ENCODE results near the gene NFYC.

DNA sequence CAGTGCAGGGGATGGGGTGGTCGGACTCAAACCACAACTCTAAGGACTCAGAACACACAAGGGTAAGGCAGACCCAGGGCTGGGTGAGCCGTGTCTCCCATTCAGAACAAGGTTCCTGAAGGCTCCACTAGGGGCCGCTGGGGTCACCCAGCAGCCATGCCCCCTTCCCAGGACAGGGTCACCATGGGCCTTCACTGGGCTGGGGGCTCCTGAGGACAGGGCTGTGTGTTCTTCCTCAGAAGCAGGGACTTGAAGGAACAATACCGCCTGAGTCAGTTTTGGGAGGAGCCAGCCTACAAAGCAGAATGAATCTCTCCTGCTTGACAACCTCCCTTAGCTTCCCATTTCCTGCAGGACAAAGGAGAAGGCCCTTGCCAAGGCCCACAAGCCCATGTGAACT lies 41.4 kb upstream of the NFYC start:
- TF ChIP-seq CTCF (IDR thresholded peaks at IDR 0.05) (peak in 1 of 3 experiments; percentile 21), POLR2AphosphoS5 (IDR thresholded peaks at IDR 0.05) (no peak), EP300 (IDR thresholded peaks at IDR 0.05) (no peak), POLR2A (IDR thresholded peaks at IDR 0.05; ENCODE audit: low read depth) (no peak)
